BLaER1 (cell line): Measurements from ENCODE around the gene TMED7.
"Not testable (repeated sequence)": the region's sequence is repeated elsewhere in the genome, so short reads cannot be mapped to it uniquely, and the experiment has no call there.

Experiments used
- H3K27ac ChIP-seq: shearing (Covaris generic); formaldehyde crosslinking; 2 replicates; pipeline ENCODE4 v1.8.1; 2022
- H3K27me3 ChIP-seq: shearing (Covaris generic); formaldehyde crosslinking; 2 replicates; pipeline ENCODE4 v1.8.1; 2022
- H3K36me3 ChIP-seq: shearing (Covaris generic); formaldehyde crosslinking; 2 replicates; pipeline ENCODE4 v1.8.1; 2022
- H3K4me1 ChIP-seq: shearing (Covaris generic); formaldehyde crosslinking; 2 replicates; pipeline ENCODE4 v1.8.1; 2022
- H3K4me2 ChIP-seq: shearing (Covaris generic); formaldehyde crosslinking; 2 replicates; pipeline ENCODE4 v1.8.1; 2022
- H3K4me3 ChIP-seq: shearing (Covaris generic); formaldehyde crosslinking; 2 replicates; pipeline ENCODE4 v1.8.1; 2022
- H3K9ac ChIP-seq: shearing (Covaris generic); formaldehyde crosslinking; 2 replicates; pipeline ENCODE4 v1.8.1; 2022
- H3K9me3 ChIP-seq: shearing (Covaris generic); formaldehyde crosslinking; 2 replicates; pipeline ENCODE4 v1.8.1; 2022
- H4K20me1 ChIP-seq: shearing (Covaris generic); formaldehyde crosslinking; 2 replicates; pipeline ENCODE4 v1.8.1; 2022
- Cebpa-rat ChIP-seq: shearing (Covaris generic); IDR thresholded peaks from 2 replicates; pipeline ENCODE4 v1.8.1; 2022

Gene TMED7

GRCh38 chr5:115625579-115626444 is at the start of gene TMED7:
TMED7 (minus strand) TSS chr5:115626036; CDS start chr5:115625792, 244 bp downstream.
- H3K4me3 ChIP-seq = peak within 1 kb of the TSS; percentile 82
- TF ChIP-seq Cebpa-rat = no peak
- peaks cover 24% of the 10 kb centered on the region for H3K36me3 ChIP-seq
- peaks cover 46% of the 10 kb centered on the region for H3K4me1 ChIP-seq
- H3K27ac ChIP-seq = peak within 1 kb of the TSS; percentile 87
- H3K4me2 ChIP-seq = peak within 1 kb of the TSS; percentile 93
- no peaks in the 10 kb centered on the region; the same call in 1 of the 2 replicates for H3K27me3 ChIP-seq
- no peaks in the 10 kb centered on the region for H3K9me3 ChIP-seq
- peaks cover 45% of the 10 kb centered on the region for H4K20me1 ChIP-seq
- H3K9ac ChIP-seq = peak within 1 kb of the TSS; percentile 91

- not testable (repeated sequence) for H3K4me1 ChIP-seq, H3K27ac ChIP-seq, H3K9me3 ChIP-seq, H3K9ac ChIP-seq, H3K36me3 ChIP-seq, H4K20me1 ChIP-seq, H3K27me3 ChIP-seq, H3K4me3 ChIP-seq, H3K4me2 ChIP-seq
Measured at GRCh38 chr5:115674782-115675181, 48.9 kb upstream of the TMED7 start.

GRCh38 chr5:115673596-115673995 is 47.8 kb upstream of the TMED7 start:
- H4K20me1 ChIP-seq = no peaks in the 10 kb centered on the region
- H3K4me2 ChIP-seq = no peak overlapping the region
- no peak overlapping the region for H3K4me3 ChIP-seq
- H3K27ac ChIP-seq = no peak overlapping the region
- H3K9ac ChIP-seq = no peak overlapping the region
- H3K4me1 ChIP-seq = no peaks in the 10 kb centered on the region
- no peaks in the 10 kb centered on the region for H3K27me3 ChIP-seq
- no peaks in the 10 kb centered on the region for H3K9me3 ChIP-seq
- H3K36me3 ChIP-seq = no peaks in the 10 kb centered on the region
- no peak for TF ChIP-seq Cebpa-rat

DNA sequence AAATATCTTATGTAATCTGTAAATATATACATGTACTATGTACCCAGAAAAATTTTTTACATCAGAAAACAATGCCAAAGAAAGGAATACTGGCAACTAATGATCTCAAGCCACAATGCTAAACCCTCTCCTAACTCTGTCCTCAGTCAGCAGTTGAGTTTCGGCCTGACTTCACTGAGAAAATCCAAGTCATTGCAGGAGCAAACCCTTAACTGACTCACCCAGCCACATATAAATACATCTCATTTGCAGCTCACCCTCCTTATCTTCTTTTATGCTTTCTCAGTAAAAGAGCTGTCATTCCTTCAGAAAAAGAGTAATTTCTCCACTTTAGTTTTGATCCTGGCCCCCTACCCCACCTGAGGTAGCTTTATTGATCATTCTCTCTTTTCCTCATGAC is 46.1 kb upstream of the TMED7 start:
- Histone ChIP-seq H3K9me3 (peaks cover 8% of the 10 kb centered on the region; the same call in 1 of the 2 replicates), H3K4me3 (no peak overlapping the region), H4K20me1 (no peaks in the 10 kb centered on the region), H3K36me3 (no peaks in the 10 kb centered on the region), H3K27me3 (no peaks in the 10 kb centered on the region), H3K9ac (no peak overlapping the region), H3K4me1 (no peaks in the 10 kb centered on the region), H3K4me2 (no peak overlapping the region), H3K27ac (no peak overlapping the region)
- no peak for TF ChIP-seq Cebpa-rat

DNA sequence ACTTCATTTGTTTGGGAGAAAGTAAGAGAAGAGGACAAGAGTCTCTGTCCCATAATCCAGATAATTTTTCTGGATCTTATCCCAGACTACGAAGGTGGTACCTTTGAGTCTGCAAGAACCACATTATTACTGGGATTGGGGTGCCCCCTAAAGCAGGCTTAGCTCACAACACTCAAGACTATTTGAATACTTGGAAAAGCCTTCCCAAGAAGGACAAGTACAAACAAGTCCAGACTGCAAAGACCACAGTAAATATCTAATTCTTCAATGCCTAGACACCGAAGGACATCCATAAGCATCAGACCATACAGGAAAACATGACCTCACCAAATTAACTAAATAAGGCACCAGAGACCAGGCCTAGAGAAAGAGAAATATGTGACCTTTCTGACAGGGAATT is 40.2 kb upstream of the TMED7 start:
- Histone ChIP-seq H3K9ac (no peak overlapping the region), H3K9me3 (peaks cover 13% of the 10 kb centered on the region; the same call in 1 of the 2 replicates), H3K27me3 (no peaks in the 10 kb centered on the region), H3K27ac (no peak overlapping the region), H3K36me3 (no peaks in the 10 kb centered on the region), H3K4me1 (no peaks in the 10 kb centered on the region), H3K4me3 (no peak overlapping the region), H4K20me1 (no peaks in the 10 kb centered on the region), H3K4me2 (no peak overlapping the region)
- no peak for TF ChIP-seq Cebpa-rat

- H3K4me3 ChIP-seq = no peak overlapping the region
- no peak overlapping the region for H3K4me2 ChIP-seq
- 0 out of 2 replicates have a peak, but pooled peaks cover 1% of the 10 kb centered on the region for H3K9me3 ChIP-seq
- TF ChIP-seq Cebpa-rat = no peak
- no peaks in the 10 kb centered on the region for H3K27me3 ChIP-seq
- H3K27ac ChIP-seq = no peak overlapping the region
- H3K4me1 ChIP-seq = no peaks in the 10 kb centered on the region
- no peak overlapping the region for H3K9ac ChIP-seq
- no peaks in the 10 kb centered on the region for H3K36me3 ChIP-seq
- no peaks in the 10 kb centered on the region for H4K20me1 ChIP-seq
Measured at GRCh38 chr5:115661563-115661962, 35.7 kb upstream of the TMED7 start.

DNA sequence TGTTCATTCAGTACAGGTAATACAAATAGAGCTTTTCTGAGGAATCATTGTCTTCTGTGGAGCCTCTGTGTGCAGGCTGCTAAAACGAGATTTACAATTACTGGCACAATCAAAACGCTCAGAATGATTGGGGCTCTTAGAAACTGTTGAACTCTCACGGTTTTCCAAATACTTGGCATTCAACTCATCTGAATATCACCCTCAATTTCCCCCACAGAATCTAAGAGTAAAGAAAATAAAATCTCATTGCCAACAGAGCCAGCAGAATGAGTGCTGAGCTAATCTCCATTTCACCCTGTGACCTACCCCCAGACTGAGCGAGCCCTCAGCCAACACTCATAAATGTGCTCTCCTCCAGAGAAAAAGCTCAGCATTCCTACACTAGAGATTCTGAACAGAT is 35.3 kb upstream of the TMED7 start:
- Histone ChIP-seq H4K20me1 (no peaks in the 10 kb centered on the region), H3K36me3 (no peaks in the 10 kb centered on the region), H3K9me3 (no peaks in the 10 kb centered on the region), H3K4me1 (no peaks in the 10 kb centered on the region), H3K4me3 (no peak overlapping the region), H3K27me3 (no peaks in the 10 kb centered on the region), H3K27ac (no peak overlapping the region), H3K4me2 (no peak overlapping the region), H3K9ac (no peak overlapping the region)
- TF ChIP-seq Cebpa-rat = no peak

- H3K4me1 ChIP-seq = no peaks in the 10 kb centered on the region
- no peak for TF ChIP-seq Cebpa-rat
- H3K27me3 ChIP-seq = no peaks in the 10 kb centered on the region
- no peak overlapping the region for H3K9ac ChIP-seq
- H3K4me2 ChIP-seq = no peak overlapping the region
- no peaks in the 10 kb centered on the region for H3K9me3 ChIP-seq
- H3K36me3 ChIP-seq = no peaks in the 10 kb centered on the region
- H3K27ac ChIP-seq = no peak overlapping the region
- no peak overlapping the region for H3K4me3 ChIP-seq
- no peaks in the 10 kb centered on the region for H4K20me1 ChIP-seq
Measured at GRCh38 chr5:115657881-115658233, 32.0 kb upstream of the TMED7 start.

DNA sequence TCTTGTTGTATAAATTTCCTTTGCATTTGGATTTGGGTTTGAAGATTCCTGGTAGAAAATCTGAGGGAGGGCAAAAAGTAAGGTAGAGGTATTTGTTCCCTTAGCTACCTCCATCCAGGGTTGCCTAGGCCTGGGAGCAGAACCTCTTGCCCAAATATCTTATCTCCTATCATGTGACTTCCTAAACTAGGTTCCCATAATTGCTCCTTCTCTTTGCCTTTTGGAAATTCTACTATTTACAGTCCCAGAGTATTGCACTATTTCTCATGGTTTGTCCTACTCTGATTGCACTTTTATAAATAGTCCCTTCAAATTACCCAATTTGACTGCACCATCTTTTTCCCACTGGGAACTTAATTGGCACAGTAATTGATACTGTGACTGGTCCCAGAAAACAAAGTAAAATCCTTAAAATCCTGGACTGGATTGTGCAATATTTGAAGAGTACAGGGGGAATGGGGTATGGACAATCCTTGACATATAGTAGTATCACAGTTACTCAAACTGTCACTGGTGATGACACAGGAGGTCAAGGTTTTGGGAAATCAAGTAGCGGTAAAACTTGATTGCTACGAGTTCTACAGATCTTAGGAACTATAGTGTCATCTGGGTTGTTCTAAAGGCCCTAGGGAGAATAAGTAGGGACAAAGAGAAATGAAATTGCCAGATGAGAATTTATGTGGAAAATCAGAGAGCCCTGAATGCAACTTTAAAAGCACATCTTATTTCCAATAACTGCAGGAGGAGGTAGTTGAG is 31.5 kb upstream of the TMED7 start:
- Histone ChIP-seq H3K9ac (no peak overlapping the region), H4K20me1 (no peaks in the 10 kb centered on the region), H3K36me3 (no peaks in the 10 kb centered on the region), H3K27ac (no peak overlapping the region), H3K4me1 (no peaks in the 10 kb centered on the region), H3K4me3 (no peak overlapping the region), H3K9me3 (no peaks in the 10 kb centered on the region), H3K27me3 (no peaks in the 10 kb centered on the region), H3K4me2 (no peak overlapping the region)
- TF ChIP-seq Cebpa-rat = no peak

DNA sequence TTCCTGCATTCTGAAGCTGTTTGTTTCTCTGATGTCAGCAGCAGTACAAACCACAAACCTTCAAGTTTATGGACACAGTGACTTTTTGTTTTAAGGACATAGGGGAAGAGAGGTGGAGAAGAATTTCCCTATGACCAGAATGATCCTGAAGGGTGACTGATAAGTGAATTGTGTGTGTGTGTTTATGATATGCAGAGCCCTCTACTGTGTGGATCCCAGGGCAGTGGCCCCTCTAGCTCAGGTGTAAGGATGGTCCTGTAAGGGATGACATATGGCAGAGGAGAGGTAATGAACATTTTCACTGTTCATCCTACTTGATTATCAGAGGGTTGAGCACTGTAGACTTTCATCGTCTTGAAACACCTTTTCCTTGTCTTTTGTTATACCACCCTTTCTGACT is 30.6 kb upstream of the TMED7 start:
- H3K27ac ChIP-seq = no peak overlapping the region
- no peak for TF ChIP-seq Cebpa-rat

More for the DNA sequence above, 30.6 kb upstream of the TMED7 start:
- Histone ChIP-seq H3K4me2 (no peak overlapping the region), H3K9ac (no peak overlapping the region), H3K9me3 (no peaks in the 10 kb centered on the region), H4K20me1 (no peaks in the 10 kb centered on the region), H3K4me3 (no peak overlapping the region), H3K27me3 (no peaks in the 10 kb centered on the region), H3K36me3 (no peaks in the 10 kb centered on the region), H3K4me1 (no peaks in the 10 kb centered on the region)
